ENCODE measurements around the gene HOXC11. TPM values are rescaled to one million over a fixed set of nuclear protein-coding genes. Genes with fewer than 3 reads are reported as not detected.

The HOXC11 gene
- total RNA-seq, 1 donor from 2014 or later, result not detected

- Mint-ChIP-seq H3K4me3 (ENCODE audit: unreplicated experiment) (no peak overlapping the region), H3K27ac (ENCODE audit: unreplicated experiment) (no peak overlapping the region), H3K9me3 (ENCODE audit: unreplicated experiment) (peaks cover 2% of the 10 kb centered on the region), H3K4me1 (ENCODE audit: low read depth, unreplicated experiment) (peaks cover 3% of the 10 kb centered on the region), H3K27me3 (ENCODE audit: unreplicated experiment) (peaks cover 48% of the 10 kb centered on the region), H3K36me3 (ENCODE audit: unreplicated experiment) (no peaks in the 10 kb centered on the region)
- TF ChIP-seq, protein P1, sequence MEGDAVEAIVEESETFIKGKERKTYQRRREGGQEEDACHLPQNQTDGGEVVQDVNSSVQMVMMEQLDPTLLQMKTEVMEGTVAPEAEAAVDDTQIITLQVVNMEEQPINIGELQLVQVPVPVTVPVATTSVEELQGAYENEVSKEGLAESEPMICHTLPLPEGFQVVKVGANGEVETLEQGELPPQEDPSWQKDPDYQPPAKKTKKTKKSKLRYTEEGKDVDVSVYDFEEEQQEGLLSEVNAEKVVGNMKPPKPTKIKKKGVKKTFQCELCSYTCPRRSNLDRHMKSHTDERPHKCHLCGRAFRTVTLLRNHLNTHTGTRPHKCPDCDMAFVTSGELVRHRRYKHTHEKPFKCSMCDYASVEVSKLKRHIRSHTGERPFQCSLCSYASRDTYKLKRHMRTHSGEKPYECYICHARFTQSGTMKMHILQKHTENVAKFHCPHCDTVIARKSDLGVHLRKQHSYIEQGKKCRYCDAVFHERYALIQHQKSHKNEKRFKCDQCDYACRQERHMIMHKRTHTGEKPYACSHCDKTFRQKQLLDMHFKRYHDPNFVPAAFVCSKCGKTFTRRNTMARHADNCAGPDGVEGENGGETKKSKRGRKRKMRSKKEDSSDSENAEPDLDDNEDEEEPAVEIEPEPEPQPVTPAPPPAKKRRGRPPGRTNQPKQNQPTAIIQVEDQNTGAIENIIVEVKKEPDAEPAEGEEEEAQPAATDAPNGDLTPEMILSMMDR (IDR thresholded peaks at IDR 0.05; ENCODE audit: partially characterized antibody, unreplicated experiment), result no peak
- DNase-seq, result no peak
Observed at GRCh38 chr12:54024581-54025305, 51.8 kb downstream of the HOXC11 start.

DNA sequence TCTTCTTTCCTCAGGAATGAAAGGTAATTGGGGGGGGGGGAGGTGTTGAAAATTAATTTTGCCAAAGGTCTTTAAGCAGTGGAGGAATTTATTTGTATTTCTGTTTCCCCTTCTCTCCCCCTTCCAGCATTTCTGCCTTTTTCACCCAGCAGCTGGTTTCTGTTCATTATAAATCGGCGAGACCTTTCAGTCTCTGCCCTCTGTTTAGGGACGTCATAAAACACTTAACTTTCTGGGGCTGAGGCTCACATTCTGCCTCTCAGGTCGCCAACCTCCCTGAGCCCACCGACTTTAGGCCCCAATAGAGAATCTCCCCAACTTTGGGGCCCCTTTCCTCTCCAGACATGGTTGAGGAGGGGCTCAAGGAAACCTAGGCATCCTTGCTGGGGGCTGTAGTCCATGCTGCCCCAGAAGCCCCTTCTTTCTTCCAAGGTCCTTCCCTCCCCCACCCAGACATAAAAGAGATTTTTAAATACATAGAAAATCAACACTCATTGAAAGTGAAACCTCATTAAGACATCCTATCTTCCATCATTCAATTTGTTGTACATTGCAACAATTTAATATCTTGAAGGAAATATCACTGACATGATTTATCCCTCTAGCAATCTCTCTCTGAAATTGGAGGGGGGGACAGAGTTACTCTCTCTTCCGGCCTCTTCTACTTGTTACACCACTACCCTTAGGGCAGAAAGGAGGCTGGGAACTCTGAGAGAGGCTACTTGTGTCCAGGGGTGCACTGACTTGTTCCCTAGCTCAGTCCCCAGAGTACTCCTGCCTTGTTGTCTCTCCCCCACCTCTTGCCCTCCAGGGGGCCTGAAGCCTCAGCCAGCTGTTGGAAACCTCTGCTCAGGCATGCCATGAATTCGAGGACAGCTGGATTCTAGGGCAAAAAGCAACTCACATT is 52.8 kb downstream of the HOXC11 start:
- peaks cover 45% of the 10 kb centered on the region for H3K27me3 Mint-ChIP-seq (ENCODE audit: unreplicated experiment)
- DNase-seq, result no peak
- H3K27ac Mint-ChIP-seq (ENCODE audit: unreplicated experiment), result no peak overlapping the region
- H3K9me3 Mint-ChIP-seq (ENCODE audit: unreplicated experiment), result peaks cover 2% of the 10 kb centered on the region
- TF ChIP-seq, protein P1 (IDR thresholded peaks at IDR 0.05; ENCODE audit: partially characterized antibody, unreplicated experiment), result no peak
- H3K4me3 Mint-ChIP-seq (ENCODE audit: unreplicated experiment), result no peak overlapping the region
- H3K4me1 Mint-ChIP-seq (ENCODE audit: low read depth, unreplicated experiment), result peaks cover 4% of the 10 kb centered on the region
- no peaks in the 10 kb centered on the region for H3K36me3 Mint-ChIP-seq (ENCODE audit: unreplicated experiment)

GRCh38 chr12:54026640-54027441 is 53.9 kb downstream of the HOXC11 start:
- no peak for DNase-seq
- Mint-ChIP-seq H3K36me3 (ENCODE audit: unreplicated experiment) (no peaks in the 10 kb centered on the region), H3K4me1 (ENCODE audit: low read depth, unreplicated experiment) (peaks cover 4% of the 10 kb centered on the region), H3K9me3 (ENCODE audit: unreplicated experiment) (peaks cover 2% of the 10 kb centered on the region), H3K4me3 (ENCODE audit: unreplicated experiment) (no peak overlapping the region), H3K27ac (ENCODE audit: unreplicated experiment) (no peak overlapping the region), H3K27me3 (ENCODE audit: unreplicated experiment) (peaks cover 39% of the 10 kb centered on the region)
- TF ChIP-seq, protein P1 (IDR thresholded peaks at IDR 0.05; ENCODE audit: partially characterized antibody, unreplicated experiment), result no peak

Small RNAs within 50 kb of the gene (microRNA-seq; reads per million reads assigned to microRNA genes)
- 0.96 reads per million for gene MIR196A2 (ENCODE audit: unreplicated experiment)

Other genes with a start within 250 kb of the HOXC11 start
- 151 TPM for gene CALCOCO1, start 245.7 kb upstream of the HOXC11 start, total RNA-seq (ENCODE audit: unreplicated experiment)
- not detected for gene CISTR, start 221.1 kb upstream of the HOXC11 start, total RNA-seq (ENCODE audit: unreplicated experiment)
- gene HOXC13, start 34.3 kb upstream of the HOXC11 start, total RNA-seq (ENCODE audit: unreplicated experiment), result not detected
- not detected for gene HOXC12, start 18.2 kb upstream of the HOXC11 start, total RNA-seq (ENCODE audit: unreplicated experiment)
- gene HOTAIR, start 1.8 kb downstream of the HOXC11 start, total RNA-seq (ENCODE audit: unreplicated experiment), result not detected
- not detected for gene HOXC10, start 12.0 kb downstream of the HOXC11 start, total RNA-seq (ENCODE audit: unreplicated experiment)
- not detected for gene HOXC9, start 27.0 kb downstream of the HOXC11 start, total RNA-seq (ENCODE audit: unreplicated experiment)
- not detected for gene HOXC8, start 35.9 kb downstream of the HOXC11 start, total RNA-seq (ENCODE audit: unreplicated experiment)
- gene HOXC6, start 55.3 kb downstream of the HOXC11 start, total RNA-seq (ENCODE audit: unreplicated experiment), result 0.32 TPM
- not detected for gene HOXC5, start 59.9 kb downstream of the HOXC11 start, total RNA-seq (ENCODE audit: unreplicated experiment)
- not detected for gene HOXC4, start 80.7 kb downstream of the HOXC11 start, total RNA-seq (ENCODE audit: unreplicated experiment)
- 39.3 TPM for gene SMUG1, start 215.9 kb downstream of the HOXC11 start, total RNA-seq (ENCODE audit: unreplicated experiment)

Data from glutamatergic neuron (in vitro differentiated cells).